ENCODE results near the gene LYL1. TPM values are rescaled to one million over a fixed set of nuclear protein-coding genes. Genes with fewer than 3 reads are reported as not detected.

The LYL1 gene
- total RNA-seq, 1 donor from 2014 or later, result 27.2 TPM

GRCh38 chr19:13077240-13077639 is 25.4 kb downstream of the LYL1 start:
- ATAC-seq, result peak; percentile 5 to 12
- TF ChIP-seq CTCF (IDR thresholded peaks at IDR 0.05), result no peak
- Histone ChIP-seq H3K4me3 (no peak overlapping the region), H3K9me3 (no peaks in the 10 kb centered on the region), H3K36me3 (peaks cover 51% of the 10 kb centered on the region), H3K4me1 (peaks cover 53% of the 10 kb centered on the region), H3K27ac (no peak overlapping the region), H3K27me3 (ENCODE audit: low read depth) (no peaks in the 10 kb centered on the region)
- DNase-seq, result no peak
- intact Hi-C loops (cut with DNase I), result no loop called here

- Histone ChIP-seq H3K4me3 (no peak overlapping the region), H3K4me1 (peaks cover 48% of the 10 kb centered on the region), H3K27ac (peak overlapping the region; percentile 2), H3K9me3 (no peaks in the 10 kb centered on the region), H3K36me3 (peaks cover 48% of the 10 kb centered on the region), H3K27me3 (ENCODE audit: low read depth) (no peaks in the 10 kb centered on the region)
- intact Hi-C loops (cut with DNase I), result no loop called here
- DNase-seq (no peak), ATAC-seq (peak in 1 of 2 donors; percentile 4)
- TF ChIP-seq CTCF (IDR thresholded peaks at IDR 0.05), result no peak
These were observed 25.9 kb downstream of the LYL1 start for GRCh38 chr19:13076787-13077186.

GRCh38 chr19:13076320-13076719 is 26.3 kb downstream of the LYL1 start:
- TF ChIP-seq CTCF (IDR thresholded peaks at IDR 0.05), result no peak
- ATAC-seq (no peak), DNase-seq (no peak)
- H3K27ac ChIP-seq, result peak overlapping the region; percentile 2
- H3K4me1 ChIP-seq, result peaks cover 43% of the 10 kb centered on the region
- intact Hi-C loops (cut with DNase I), result no loop called here
- no peak overlapping the region for H3K4me3 ChIP-seq
- H3K27me3 ChIP-seq (ENCODE audit: low read depth), result no peaks in the 10 kb centered on the region
- peaks cover 48% of the 10 kb centered on the region for H3K36me3 ChIP-seq
- H3K9me3 ChIP-seq, result no peaks in the 10 kb centered on the region

GRCh38 chr19:13074378-13074777 is 28.3 kb downstream of the LYL1 start:
- Histone ChIP-seq H3K27ac (no peak overlapping the region), H3K27me3 (ENCODE audit: low read depth) (no peaks in the 10 kb centered on the region), H3K9me3 (no peaks in the 10 kb centered on the region), H3K36me3 (peaks cover 42% of the 10 kb centered on the region), H3K4me1 (peaks cover 52% of the 10 kb centered on the region), H3K4me3 (no peak overlapping the region)
- TF ChIP-seq CTCF (IDR thresholded peaks at IDR 0.05), result no peak
- DNase-seq (no peak), ATAC-seq (no peak)
- intact Hi-C loops (cut with DNase I), result no loop called here

- no peaks in the 10 kb centered on the region for H3K27me3 ChIP-seq (ENCODE audit: low read depth)
- TF ChIP-seq CTCF (IDR thresholded peaks at IDR 0.05), result no peak
- ATAC-seq (no peak), DNase-seq (no peak)
- no peak overlapping the region for H3K4me3 ChIP-seq
- H3K4me1 ChIP-seq, result peaks cover 52% of the 10 kb centered on the region
- no peaks in the 10 kb centered on the region for H3K9me3 ChIP-seq
- H3K36me3 ChIP-seq, result peaks cover 42% of the 10 kb centered on the region
- H3K27ac ChIP-seq, result no peak overlapping the region
- intact Hi-C loops (cut with DNase I), result no loop called here
These were observed 29.4 kb downstream of the LYL1 start for GRCh38 chr19:13073263-13073662.
